Measurements from ENCODE around the gene UGT1A6. TPM values are rescaled to one million over a fixed set of nuclear protein-coding genes. Genes with fewer than 3 reads are reported as not detected.

Gene UGT1A6
- polyA plus RNA-seq, 1 of the 3 experiments (the other 2 are of a cell fraction): not detected

GRCh38 chr2:233711312-233712008, 18.8 kb downstream of the UGT1A6 start:
- no peaks in the 10 kb centered on the region for H4K20me1 ChIP-seq (ENCODE audit: insufficient read depth)
- H3K9me2 ChIP-seq: no peaks in the 10 kb centered on the region
- 4% methylated on average over 5 of the region's 11 CpGs for WGBS (ENCODE audit: low lambda C conversion rate)
- H3K79me2 ChIP-seq (ENCODE audit: insufficient read depth): no peaks in the 10 kb centered on the region
- DNase-seq: peak; percentile 67
- H3K36me3 ChIP-seq (replicated peaks in 1 of 2; ENCODE audit: control insufficient read depth in 1 of 2, insufficient read depth in 2 of 2, low read length in 1 of 2): no peaks in the 10 kb centered on the region
- peaks cover 2% of the 10 kb centered on the region for H3F3A ChIP-seq (replicated peaks; ENCODE audit: insufficient read depth)
- H3K9me3 ChIP-seq: no peaks in the 10 kb centered on the region
- H3K27me3 ChIP-seq (ENCODE audit: insufficient read depth): no peaks in the 10 kb centered on the region
- no peak overlapping the region for H2AFZ ChIP-seq (ENCODE audit: low read depth)
- TF ChIP-seq, protein P1, sequence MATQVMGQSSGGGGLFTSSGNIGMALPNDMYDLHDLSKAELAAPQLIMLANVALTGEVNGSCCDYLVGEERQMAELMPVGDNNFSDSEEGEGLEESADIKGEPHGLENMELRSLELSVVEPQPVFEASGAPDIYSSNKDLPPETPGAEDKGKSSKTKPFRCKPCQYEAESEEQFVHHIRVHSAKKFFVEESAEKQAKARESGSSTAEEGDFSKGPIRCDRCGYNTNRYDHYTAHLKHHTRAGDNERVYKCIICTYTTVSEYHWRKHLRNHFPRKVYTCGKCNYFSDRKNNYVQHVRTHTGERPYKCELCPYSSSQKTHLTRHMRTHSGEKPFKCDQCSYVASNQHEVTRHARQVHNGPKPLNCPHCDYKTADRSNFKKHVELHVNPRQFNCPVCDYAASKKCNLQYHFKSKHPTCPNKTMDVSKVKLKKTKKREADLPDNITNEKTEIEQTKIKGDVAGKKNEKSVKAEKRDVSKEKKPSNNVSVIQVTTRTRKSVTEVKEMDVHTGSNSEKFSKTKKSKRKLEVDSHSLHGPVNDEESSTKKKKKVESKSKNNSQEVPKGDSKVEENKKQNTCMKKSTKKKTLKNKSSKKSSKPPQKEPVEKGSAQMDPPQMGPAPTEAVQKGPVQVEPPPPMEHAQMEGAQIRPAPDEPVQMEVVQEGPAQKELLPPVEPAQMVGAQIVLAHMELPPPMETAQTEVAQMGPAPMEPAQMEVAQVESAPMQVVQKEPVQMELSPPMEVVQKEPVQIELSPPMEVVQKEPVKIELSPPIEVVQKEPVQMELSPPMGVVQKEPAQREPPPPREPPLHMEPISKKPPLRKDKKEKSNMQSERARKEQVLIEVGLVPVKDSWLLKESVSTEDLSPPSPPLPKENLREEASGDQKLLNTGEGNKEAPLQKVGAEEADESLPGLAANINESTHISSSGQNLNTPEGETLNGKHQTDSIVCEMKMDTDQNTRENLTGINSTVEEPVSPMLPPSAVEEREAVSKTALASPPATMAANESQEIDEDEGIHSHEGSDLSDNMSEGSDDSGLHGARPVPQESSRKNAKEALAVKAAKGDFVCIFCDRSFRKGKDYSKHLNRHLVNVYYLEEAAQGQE (IDR thresholded peaks at IDR 0.05; ENCODE audit: low read depth, low read length): peak; percentile 60; the same call in 1 of the 2 replicates
- TF ChIP-seq NFIC (IDR thresholded peaks at IDR 0.05; ENCODE audit: borderline replicate concordance): no peak
- TF ChIP-seq, protein P2, sequence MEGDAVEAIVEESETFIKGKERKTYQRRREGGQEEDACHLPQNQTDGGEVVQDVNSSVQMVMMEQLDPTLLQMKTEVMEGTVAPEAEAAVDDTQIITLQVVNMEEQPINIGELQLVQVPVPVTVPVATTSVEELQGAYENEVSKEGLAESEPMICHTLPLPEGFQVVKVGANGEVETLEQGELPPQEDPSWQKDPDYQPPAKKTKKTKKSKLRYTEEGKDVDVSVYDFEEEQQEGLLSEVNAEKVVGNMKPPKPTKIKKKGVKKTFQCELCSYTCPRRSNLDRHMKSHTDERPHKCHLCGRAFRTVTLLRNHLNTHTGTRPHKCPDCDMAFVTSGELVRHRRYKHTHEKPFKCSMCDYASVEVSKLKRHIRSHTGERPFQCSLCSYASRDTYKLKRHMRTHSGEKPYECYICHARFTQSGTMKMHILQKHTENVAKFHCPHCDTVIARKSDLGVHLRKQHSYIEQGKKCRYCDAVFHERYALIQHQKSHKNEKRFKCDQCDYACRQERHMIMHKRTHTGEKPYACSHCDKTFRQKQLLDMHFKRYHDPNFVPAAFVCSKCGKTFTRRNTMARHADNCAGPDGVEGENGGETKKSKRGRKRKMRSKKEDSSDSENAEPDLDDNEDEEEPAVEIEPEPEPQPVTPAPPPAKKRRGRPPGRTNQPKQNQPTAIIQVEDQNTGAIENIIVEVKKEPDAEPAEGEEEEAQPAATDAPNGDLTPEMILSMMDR (IDR thresholded peaks at IDR 0.05): peak; percentile 89
- peak; percentile 82 for TF ChIP-seq RAD21 (IDR thresholded peaks at IDR 0.05; ENCODE audit: low read length)
- peak; percentile 80 for TF ChIP-seq SMC3 (IDR thresholded peaks at IDR 0.05; ENCODE audit: low read depth, low read length)
- H3K4me1 ChIP-seq (ENCODE audit: control insufficient read depth in 1 of 2, insufficient read depth in 2 of 2, low read depth in 1 of 2, low read length in 1 of 2): peaks cover 0 to 13% of the 10 kb centered on the region in 2 experiments; a peak in 2 of 4 replicates
- H3K4me2 ChIP-seq: no peak overlapping the region
- H3K9ac ChIP-seq: no peak overlapping the region
- no peak overlapping the region for H3K27ac ChIP-seq (ENCODE audit: low read depth in 2 of 2, low read length in 1 of 2)
- peak overlapping the region in 1 of 2 experiments; percentile 1; a peak in 1 of 4 replicates for H3K4me3 ChIP-seq (ENCODE audit: low read depth in 2 of 2, low read length in 1 of 2)
- CTCF ChIA-PET: interaction anchor here (0.5 to 2.4 kb wide), 23 partner anchors 10 to 826 kb away, joined by 3 to 12 read pairs (median 3); partner anchors contain the start of genes UGT1A3 and USP40
- POLR2A ChIA-PET: no interaction called here

GRCh38 chr2:233712611-233713261, 20.0 kb downstream of the UGT1A6 start, which contains the start of gene UGT1A5:
UGT1A5 (plus strand) TSS chr2:233712907; CDS start chr2:233712992, 85 bp downstream.
- Histone ChIP-seq H3K4me1 (ENCODE audit: control insufficient read depth in 1 of 2, insufficient read depth in 2 of 2, low read depth in 1 of 2, low read length in 1 of 2) (peaks cover 0 to 3% of the 10 kb centered on the region in 2 experiments; a peak in 2 of 4 replicates), H2AFZ (ENCODE audit: low read depth) (no peak within 1 kb of the TSS), H3K4me3 (ENCODE audit: low read depth in 2 of 2, low read length in 1 of 2) (no peak within 1 kb of the TSS), H3K9ac (no peak within 1 kb of the TSS), H3K9me3 (no peaks in the 10 kb centered on the region), H3F3A (replicated peaks; ENCODE audit: insufficient read depth) (peaks cover 2% of the 10 kb centered on the region), H3K9me2 (no peaks in the 10 kb centered on the region), H3K27ac (ENCODE audit: low read depth in 2 of 2, low read length in 1 of 2) (no peak within 1 kb of the TSS), H4K20me1 (ENCODE audit: insufficient read depth) (no peaks in the 10 kb centered on the region), H3K4me2 (no peak within 1 kb of the TSS), H3K36me3 (replicated peaks in 1 of 2; ENCODE audit: control insufficient read depth in 1 of 2, insufficient read depth in 2 of 2, low read length in 1 of 2) (no peaks in the 10 kb centered on the region), H3K27me3 (ENCODE audit: insufficient read depth) (no peaks in the 10 kb centered on the region; the same call in 1 of the 2 replicates), H3K79me2 (ENCODE audit: insufficient read depth) (no peaks in the 10 kb centered on the region)
- no peak for DNase-seq
- 59% methylated on average over 9 of the region's 14 CpGs for WGBS (ENCODE audit: low lambda C conversion rate)
- CTCF ChIA-PET: interaction anchor here (0.9 to 2.4 kb wide), 5 partner anchors 15 to 268 kb away, joined by 3 to 12 read pairs (median 4); partner anchors contain the start of gene USP40
- POLR2A ChIA-PET: no interaction called here
- no peak for TF ChIP-seq MXI1 (IDR thresholded peaks at IDR 0.05; ENCODE audit: low read depth, low read length)
- no peak for TF ChIP-seq POLR2AphosphoS5 (IDR thresholded peaks at IDR 0.05; ENCODE audit: low read depth, low read length)
- no peak for TF ChIP-seq SMC3 (IDR thresholded peaks at IDR 0.05; ENCODE audit: low read depth, low read length)
- TF ChIP-seq, protein P3, sequence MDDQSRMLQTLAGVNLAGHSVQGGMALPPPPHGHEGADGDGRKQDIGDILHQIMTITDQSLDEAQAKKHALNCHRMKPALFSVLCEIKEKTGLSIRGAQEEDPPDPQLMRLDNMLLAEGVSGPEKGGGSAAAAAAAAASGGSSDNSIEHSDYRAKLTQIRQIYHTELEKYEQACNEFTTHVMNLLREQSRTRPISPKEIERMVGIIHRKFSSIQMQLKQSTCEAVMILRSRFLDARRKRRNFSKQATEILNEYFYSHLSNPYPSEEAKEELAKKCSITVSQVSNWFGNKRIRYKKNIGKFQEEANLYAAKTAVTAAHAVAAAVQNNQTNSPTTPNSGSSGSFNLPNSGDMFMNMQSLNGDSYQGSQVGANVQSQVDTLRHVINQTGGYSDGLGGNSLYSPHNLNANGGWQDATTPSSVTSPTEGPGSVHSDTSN (IDR thresholded peaks at IDR 0.05): no peak
- no peak for TF ChIP-seq FOSL2 (IDR thresholded peaks at IDR 0.05; ENCODE audit: borderline replicate concordance, low read depth)
- TF ChIP-seq, protein P1 (IDR thresholded peaks at IDR 0.05; ENCODE audit: low read depth, low read length): no peak
- no peak for TF ChIP-seq FOXM1 (IDR thresholded peaks at IDR 0.05; ENCODE audit: low read depth)
- no peak for TF ChIP-seq NFIC (IDR thresholded peaks at IDR 0.05; ENCODE audit: borderline replicate concordance)
- TF ChIP-seq RFX5 (IDR thresholded peaks at IDR 0.05; ENCODE audit: low read length): no peak
- TF ChIP-seq NRF1 (IDR thresholded peaks at IDR 0.05; ENCODE audit: low read depth, low read length): no peak
- no peak for TF ChIP-seq EP300 (IDR thresholded peaks at IDR 0.05; ENCODE audit: borderline replicate concordance in 1 of 2, low read depth in 1 of 2, low read length in 1 of 2)
- TF ChIP-seq RAD21 (IDR thresholded peaks at IDR 0.05; ENCODE audit: low read length): no peak

Measured in SK-N-SH (cell line).